NCI-H1092 treated with DMSO at 0.1 percent for 48 hours (cell line): ENCODE measurements around the gene PLA2G6.

Experiments
- DNase-seq: peaks from one replicate; lab custom pipeline; 2025; lab: John Stamatoyannopoulos, UW

Gene PLA2G6

GRCh38 chr22:38109371-38110001, 72.1 kb downstream of the PLA2G6 start:
- DNase-seq: peak; percentile 3

- DNase-seq: no peak
These were observed 72.9 kb downstream of the PLA2G6 start for GRCh38 chr22:38108561-38109319.

- no peak for DNase-seq
These were observed 73.7 kb downstream of the PLA2G6 start for GRCh38 chr22:38107692-38108515.

GRCh38 chr22:38106814-38107578, 74.6 kb downstream of the PLA2G6 start:
- DNase-seq: no peak

- no peak for DNase-seq
These were observed 77.5 kb downstream of the PLA2G6 start for GRCh38 chr22:38104084-38104483.

- DNase-seq: no peak
These were observed 78.0 kb downstream of the PLA2G6 start for GRCh38 chr22:38103641-38104040.

- DNase-seq: no peak
These were observed 83.0 kb downstream of the PLA2G6 start for GRCh38 chr22:38098410-38099249.

- no peak for DNase-seq
These were observed 83.8 kb downstream of the PLA2G6 start for GRCh38 chr22:38097557-38098409.

- no peak for DNase-seq
These were observed 84.6 kb downstream of the PLA2G6 start for GRCh38 chr22:38097058-38097457.

GRCh38 chr22:38089474-38089851, 92.2 kb downstream of the PLA2G6 start:
- no peak for DNase-seq

- DNase-seq: no peak
These were observed 92.8 kb downstream of the PLA2G6 start for GRCh38 chr22:38088629-38089473.

- DNase-seq: no peak
These were observed 93.8 kb downstream of the PLA2G6 start for GRCh38 chr22:38087855-38088254.

GRCh38 chr22:38086942-38087341, 94.7 kb downstream of the PLA2G6 start:
- no peak for DNase-seq

GRCh38 chr22:38086001-38086845, 95.4 kb downstream of the PLA2G6 start:
- no peak for DNase-seq

- no peak for DNase-seq
These were observed 96.1 kb downstream of the PLA2G6 start for GRCh38 chr22:38085501-38085900.

- no peak for DNase-seq
These were observed 96.6 kb downstream of the PLA2G6 start for GRCh38 chr22:38085056-38085455.

- DNase-seq: no peak
These were observed 97.5 kb downstream of the PLA2G6 start, which contains the start of gene SLC16A8 for GRCh38 chr22:38083931-38084631. Gene SLC16A8, minus strand, starts transcription at chr22:38084184. Its CDS starts 1,311 bp downstream, at chr22:38082873.
